HEK293 (cell line): ENCODE data around the gene ALG3.

Source experiments
- CTCF ChIA-PET: fragments of 350-600 bp; formaldehyde crosslinking; extraction: SDS; loops from one replicate; lab custom pipeline; 2021; ENCODE audit warnings: antibody characterized with exemption; lab: Yijun Ruan, JAX
- POLR2A ChIA-PET: fragments of 300-600 bp; formaldehyde crosslinking; extraction: SDS; loops from one replicate; lab custom pipeline; 2020; ENCODE audit warnings: antibody characterized with exemption, inconsistent platforms; lab: Yijun Ruan, JAX
- H3K27ac ChIP-seq: fragments of 200-500 bp; sonication (Bioruptor generic); 2 replicates; pipeline ENCODE4 v1.5.1; 2014; ENCODE audit warnings: low read depth, low read length, control low read depth, inconsistent platforms; ENCODE audit errors: extremely low read depth
- H3K36me3 ChIP-seq, 2 experiments: fragments of 200-500 bp in 1 of 2; sonication (Bioruptor generic) in 1 of 2; 1 replicate in 1 of 2; 2 replicates in 1 of 2; pipeline ENCODE4 v1.5.1; 2014 to 2017; ENCODE audit warnings: inconsistent platforms in 2 of 2, low read length in 2 of 2; ENCODE audit not compliant: control insufficient read depth in 2 of 2, insufficient read depth in 1 of 2
- H3K4me1 ChIP-seq: fragments of 200-500 bp; sonication (Bioruptor generic); 2 replicates; pipeline ENCODE4 v1.5.1; 2014; ENCODE audit warnings: mild to moderate bottlenecking, low read length, inconsistent platforms; ENCODE audit not compliant: control insufficient read depth, insufficient read depth
- H3K4me3 ChIP-seq: 2 replicates; pipeline ENCODE4 v1.5.1; 2011; ENCODE audit warnings: low read depth, mild to moderate bottlenecking, control low read depth, low read length, moderate library complexity
- H3K9me3 ChIP-seq: fragments of 200-500 bp; sonication (Bioruptor generic); 2 replicates; pipeline ENCODE4 v1.5.1; 2014; ENCODE audit warnings: low read depth, low read length, inconsistent platforms; ENCODE audit not compliant: control insufficient read depth, insufficient read depth
- HOXC10 ChIP-seq: sonication (generic); formaldehyde crosslinking; IDR thresholded peaks from 2 replicates; pipeline ENCODE4 v1.8.1; 2023; ENCODE audit warnings: mild to moderate bottlenecking, missing genetic modification reagents
- SETDB1 ChIP-seq: IDR thresholded peaks from one replicate; pipeline ENCODE4 v1.6.1; 2017; ENCODE audit warnings: mild to moderate bottlenecking, low read length, moderate library complexity, mixed read lengths; ENCODE audit not compliant: insufficient read length
- SP3 ChIP-seq: fragments of 450-650 bp; formaldehyde crosslinking; IDR thresholded peaks from 2 replicates; pipeline ENCODE4 v1.5.1; 2016; ENCODE audit warnings: missing biosample characterization, missing genetic modification characterization
- ZBTB1 ChIP-seq: fragments of 450-650 bp; formaldehyde crosslinking; IDR thresholded peaks from 2 replicates; pipeline ENCODE4 v1.5.1; 2016; ENCODE audit warnings: missing biosample characterization, missing genetic modification characterization
- ZBTB44 ChIP-seq: fragments of 450-650 bp; IDR thresholded peaks from 2 replicates; pipeline ENCODE4 v1.5.1; 2018; ENCODE audit warnings: missing biosample characterization, mild to moderate bottlenecking, missing genetic modification characterization
- ZNF10 ChIP-seq: fragments of 450-650 bp; formaldehyde crosslinking; IDR thresholded peaks from 2 replicates; pipeline ENCODE4 v1.5.1; 2017; ENCODE audit warnings: missing biosample characterization, missing genetic modification characterization
- ZNF114 ChIP-seq: fragments of 450-650 bp; formaldehyde crosslinking; IDR thresholded peaks from 2 replicates; pipeline ENCODE4 v1.5.0; 2017; ENCODE audit warnings: missing biosample characterization, missing genetic modification characterization
- ZNF121 ChIP-seq: fragments of 450-650 bp; formaldehyde crosslinking; IDR thresholded peaks from 2 replicates; pipeline ENCODE4 v1.5.1; 2016; ENCODE audit warnings: missing biosample characterization, missing genetic modification characterization
- ZNF350 ChIP-seq: fragments of 450-650 bp; formaldehyde crosslinking; IDR thresholded peaks from 2 replicates; pipeline ENCODE4 v1.5.0; 2017; ENCODE audit warnings: missing biosample characterization, mild to moderate bottlenecking, missing genetic modification characterization
- ZNF548 ChIP-seq: fragments of 450-650 bp; formaldehyde crosslinking; IDR thresholded peaks from 2 replicates; pipeline ENCODE4 v1.5.1; 2016; ENCODE audit warnings: missing biosample characterization, missing genetic modification characterization
- ZNF610 ChIP-seq: fragments of 450-650 bp; formaldehyde crosslinking; IDR thresholded peaks from 2 replicates; pipeline ENCODE4 v1.5.1; 2016; ENCODE audit warnings: missing biosample characterization, missing genetic modification characterization, borderline replicate concordance
- ZNF776 ChIP-seq: fragments of 450-650 bp; formaldehyde crosslinking; IDR thresholded peaks from 2 replicates; pipeline ENCODE4 v1.5.0; 2017; ENCODE audit warnings: missing biosample characterization, missing genetic modification characterization, borderline replicate concordance
- ZNF792 ChIP-seq: fragments of 450-650 bp; formaldehyde crosslinking; IDR thresholded peaks from 2 replicates; pipeline ENCODE4 v1.5.1; 2016; ENCODE audit warnings: missing biosample characterization, missing genetic modification characterization
- TF ChIP-seq, protein P1 (sequence below): fragments of 450-650 bp; formaldehyde crosslinking; optimal IDR thresholded peaks from 2 replicates; pipeline ENCODE3; 2016; ENCODE audit warnings: missing biosample characterization, mild to moderate bottlenecking, missing genetic modification characterization
- TF ChIP-seq, protein P2 (sequence below): fragments of 450-650 bp; formaldehyde crosslinking; IDR thresholded peaks from 2 replicates; pipeline ENCODE4 v1.5.1; 2016; ENCODE audit warnings: missing biosample characterization, missing genetic modification characterization
- TF ChIP-seq, protein P3 (sequence below): fragments of 450-650 bp; formaldehyde crosslinking; IDR thresholded peaks from 2 replicates; pipeline ENCODE4 v1.5.1; 2016; ENCODE audit warnings: missing biosample characterization, missing genetic modification characterization
- TF ChIP-seq, protein P4 (sequence below): fragments of 450-650 bp; formaldehyde crosslinking; conservative IDR thresholded peaks from 2 replicates; pipeline ENCODE4 v1.5.1; 2016; ENCODE audit warnings: low read depth, missing biosample characterization, missing genetic modification characterization

The ALG3 gene

GRCh38 chr3:184211297-184211696 lies 37.5 kb downstream of the ALG3 start (continued):
- no peak for TF ChIP-seq ZNF792 (tag by site-specific recombination)
- no peak for TF ChIP-seq ZBTB44 (tag by site-specific recombination)

GRCh38 chr3:184209146-184209923 lies 39.4 kb downstream of the ALG3 start:
- no peaks in the 10 kb centered on the region for H3K4me1 ChIP-seq
- H3K4me3 ChIP-seq: no peak overlapping the region
- CTCF ChIA-PET: interaction anchor here (1.2 kb wide), 1 partner anchor 18 kb away, joined by 4 read pairs; no protein-coding TSS in a partner anchor
- TF ChIP-seq ZNF610 (tag by site-specific recombination): no peak
- POLR2A ChIA-PET: no interaction called here
- no peak overlapping the region for H3K27ac ChIP-seq
- no peaks in the 10 kb centered on the region for H3K9me3 ChIP-seq
- H3K36me3 ChIP-seq: no peaks in the 10 kb centered on the region

GRCh38 chr3:184203526-184203925 lies 45.2 kb downstream of the ALG3 start:
- H3K4me3 ChIP-seq: no peak overlapping the region
- H3K9me3 ChIP-seq: no peaks in the 10 kb centered on the region
- H3K4me1 ChIP-seq: no peaks in the 10 kb centered on the region
- no peak overlapping the region for H3K27ac ChIP-seq
- ChIA-PET CTCF (interaction anchor here (1.1 to 1.4 kb wide), 2 partner anchors 23 to 86 kb away, joined by 3 to 5 read pairs; no protein-coding TSS in a partner anchor), POLR2A (interaction anchor here (1.2 kb wide), 1 partner anchor 17 kb away, joined by 3 read pairs; the partner anchor contains the start of gene ABCF3)
- no peaks in the 10 kb centered on the region for H3K36me3 ChIP-seq
- TF ChIP-seq ZNF114 (tag by site-specific recombination) (no peak), ZNF121 (tag by site-specific recombination) (no peak), ZNF350 (tag by site-specific recombination) (no peak), ZNF776 (no peak), ZNF548 (tag by site-specific recombination) (no peak), SP3 (no peak), ZNF10 (tag by site-specific recombination) (no peak), ZBTB1 (no peak), SETDB1 (no peak), HOXC10 (no peak)
- TF ChIP-seq, protein P1, sequence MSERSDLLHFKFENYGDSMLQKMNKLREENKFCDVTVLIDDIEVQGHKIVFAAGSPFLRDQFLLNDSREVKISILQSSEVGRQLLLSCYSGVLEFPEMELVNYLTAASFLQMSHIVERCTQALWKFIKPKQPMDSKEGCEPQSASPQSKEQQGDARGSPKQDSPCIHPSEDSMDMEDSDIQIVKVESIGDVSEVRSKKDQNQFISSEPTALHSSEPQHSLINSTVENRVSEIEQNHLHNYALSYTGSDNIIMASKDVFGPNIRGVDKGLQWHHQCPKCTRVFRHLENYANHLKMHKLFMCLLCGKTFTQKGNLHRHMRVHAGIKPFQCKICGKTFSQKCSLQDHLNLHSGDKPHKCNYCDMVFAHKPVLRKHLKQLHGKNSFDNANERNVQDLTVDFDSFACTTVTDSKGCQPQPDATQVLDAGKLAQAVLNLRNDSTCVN (tag by site-specific recombination): no peak
- TF ChIP-seq, protein P2, sequence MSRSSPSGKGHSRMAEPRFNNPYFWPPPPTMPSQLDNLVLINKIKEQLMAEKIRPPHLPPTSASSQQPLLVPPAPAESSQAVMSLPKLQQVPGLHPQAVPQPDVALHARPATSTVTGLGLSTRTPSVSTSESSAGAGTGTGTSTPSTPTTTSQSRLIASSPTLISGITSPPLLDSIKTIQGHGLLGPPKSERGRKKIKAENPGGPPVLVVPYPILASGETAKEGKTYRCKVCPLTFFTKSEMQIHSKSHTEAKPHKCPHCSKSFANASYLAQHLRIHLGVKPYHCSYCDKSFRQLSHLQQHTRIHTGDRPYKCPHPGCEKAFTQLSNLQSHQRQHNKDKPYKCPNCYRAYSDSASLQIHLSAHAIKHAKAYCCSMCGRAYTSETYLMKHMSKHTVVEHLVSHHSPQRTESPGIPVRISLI (tag by site-specific recombination): no peak
- TF ChIP-seq, protein P3, sequence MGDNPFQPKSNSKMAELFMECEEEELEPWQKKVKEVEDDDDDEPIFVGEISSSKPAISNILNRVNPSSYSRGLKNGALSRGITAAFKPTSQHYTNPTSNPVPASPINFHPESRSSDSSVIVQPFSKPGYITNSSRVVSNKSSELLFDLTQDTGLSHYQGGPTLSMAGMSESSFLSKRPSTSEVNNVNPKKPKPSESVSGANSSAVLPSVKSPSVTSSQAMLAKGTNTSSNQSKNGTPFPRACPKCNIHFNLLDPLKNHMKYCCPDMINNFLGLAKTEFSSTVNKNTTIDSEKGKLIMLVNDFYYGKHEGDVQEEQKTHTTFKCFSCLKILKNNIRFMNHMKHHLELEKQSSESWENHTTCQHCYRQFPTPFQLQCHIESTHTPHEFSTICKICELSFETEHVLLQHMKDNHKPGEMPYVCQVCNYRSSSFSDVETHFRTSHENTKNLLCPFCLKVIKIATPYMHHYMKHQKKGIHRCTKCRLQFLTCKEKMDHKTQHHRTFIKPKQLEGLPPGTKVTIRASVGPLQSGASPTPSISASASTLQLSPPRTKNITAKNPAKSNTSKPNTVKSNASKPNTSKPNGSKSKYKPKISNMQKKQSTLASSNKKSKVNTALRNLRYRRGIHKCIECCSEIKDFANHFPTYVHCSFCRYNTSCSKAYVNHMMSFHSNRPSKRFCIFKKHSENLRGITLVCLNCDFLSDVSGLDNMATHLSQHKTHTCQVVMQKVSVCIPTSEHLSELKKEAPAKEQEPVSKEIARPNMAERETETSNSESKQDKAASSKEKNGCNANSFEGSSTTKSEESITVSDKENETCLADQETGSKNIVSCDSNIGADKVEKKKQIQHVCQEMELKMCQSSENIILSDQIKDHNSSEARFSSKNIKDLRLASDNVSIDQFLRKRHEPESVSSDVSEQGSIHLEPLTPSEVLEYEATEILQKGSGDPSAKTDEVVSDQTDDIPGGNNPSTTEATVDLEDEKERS (tag by site-specific recombination): no peak
- TF ChIP-seq, protein P4, sequence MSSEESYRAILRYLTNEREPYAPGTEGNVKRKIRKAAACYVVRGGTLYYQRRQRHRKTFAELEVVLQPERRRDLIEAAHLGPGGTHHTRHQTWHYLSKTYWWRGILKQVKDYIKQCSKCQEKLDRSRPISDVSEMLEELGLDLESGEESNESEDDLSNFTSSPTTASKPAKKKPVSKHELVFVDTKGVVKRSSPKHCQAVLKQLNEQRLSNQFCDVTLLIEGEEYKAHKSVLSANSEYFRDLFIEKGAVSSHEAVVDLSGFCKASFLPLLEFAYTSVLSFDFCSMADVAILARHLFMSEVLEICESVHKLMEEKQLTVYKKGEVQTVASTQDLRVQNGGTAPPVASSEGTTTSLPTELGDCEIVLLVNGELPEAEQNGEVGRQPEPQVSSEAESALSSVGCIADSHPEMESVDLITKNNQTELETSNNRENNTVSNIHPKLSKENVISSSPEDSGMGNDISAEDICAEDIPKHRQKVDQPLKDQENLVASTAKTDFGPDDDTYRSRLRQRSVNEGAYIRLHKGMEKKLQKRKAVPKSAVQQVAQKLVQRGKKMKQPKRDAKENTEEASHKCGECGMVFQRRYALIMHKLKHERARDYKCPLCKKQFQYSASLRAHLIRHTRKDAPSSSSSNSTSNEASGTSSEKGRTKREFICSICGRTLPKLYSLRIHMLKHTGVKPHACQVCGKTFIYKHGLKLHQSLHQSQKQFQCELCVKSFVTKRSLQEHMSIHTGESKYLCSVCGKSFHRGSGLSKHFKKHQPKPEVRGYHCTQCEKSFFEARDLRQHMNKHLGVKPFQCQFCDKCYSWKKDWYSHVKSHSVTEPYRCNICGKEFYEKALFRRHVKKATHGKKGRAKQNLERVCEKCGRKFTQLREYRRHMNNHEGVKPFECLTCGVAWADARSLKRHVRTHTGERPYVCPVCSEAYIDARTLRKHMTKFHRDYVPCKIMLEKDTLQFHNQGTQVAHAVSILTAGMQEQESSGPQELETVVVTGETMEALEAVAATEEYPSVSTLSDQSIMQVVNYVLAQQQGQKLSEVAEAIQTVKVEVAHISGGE: no peak
